GM12873 (cell line): ENCODE measurements around the gene C1GALT1C1L.

Source experiments
- CTCF ChIP-seq: IDR thresholded peaks from 2 replicates; pipeline ENCODE4 v1.5.1; 2012; ENCODE audit warnings: low read depth, mild to moderate bottlenecking, moderate library complexity, low read length, control low read depth; ENCODE audit not compliant: insufficient read depth; ENCODE audit errors: missing control alignments

The C1GALT1C1L gene

GRCh38 chr2:43676322-43677050 lies at the start of gene C1GALT1C1L:
Gene C1GALT1C1L (minus strand): TSS chr2:43676429. CDS start chr2:43676322, 107 bp downstream.
- TF ChIP-seq CTCF, result no peak

- no peak for TF ChIP-seq CTCF
Measured at GRCh38 chr2:43725711-43726246, 49.5 kb upstream of the C1GALT1C1L start.

GRCh38 chr2:43724728-43725526 lies 48.7 kb upstream of the C1GALT1C1L start:
- TF ChIP-seq CTCF, result no peak

DNA sequence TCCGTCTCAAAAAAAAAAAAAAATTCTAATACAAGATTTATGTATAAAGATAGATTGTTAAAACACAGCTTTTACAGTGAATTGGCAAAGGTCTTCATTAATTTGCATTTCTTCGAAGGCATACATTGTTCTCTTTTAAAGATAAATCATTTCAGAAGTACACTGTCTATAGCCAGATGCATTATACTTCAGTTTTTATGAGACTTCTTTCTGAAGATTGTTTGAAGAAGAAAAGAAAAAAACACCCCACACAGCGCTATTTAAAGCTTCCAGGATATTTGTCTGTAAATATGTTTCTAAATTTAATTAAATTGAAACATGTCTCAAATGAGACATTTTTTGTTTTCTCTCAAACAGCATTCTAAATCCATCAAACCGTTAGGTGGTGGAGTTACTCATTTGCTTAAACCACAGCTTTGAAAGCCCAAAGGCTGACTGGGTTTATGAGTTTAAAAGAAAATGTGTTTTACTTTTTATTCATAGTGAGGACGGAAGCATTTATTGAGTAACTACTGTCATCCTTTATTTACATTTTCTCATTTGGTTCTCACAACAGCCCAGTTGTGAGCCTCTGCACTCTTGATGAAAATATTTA lies 42.4 kb upstream of the C1GALT1C1L start:
- no peak for TF ChIP-seq CTCF

GRCh38 chr2:43717322-43717721 lies 41.1 kb upstream of the C1GALT1C1L start:
- no peak for TF ChIP-seq CTCF

DNA sequence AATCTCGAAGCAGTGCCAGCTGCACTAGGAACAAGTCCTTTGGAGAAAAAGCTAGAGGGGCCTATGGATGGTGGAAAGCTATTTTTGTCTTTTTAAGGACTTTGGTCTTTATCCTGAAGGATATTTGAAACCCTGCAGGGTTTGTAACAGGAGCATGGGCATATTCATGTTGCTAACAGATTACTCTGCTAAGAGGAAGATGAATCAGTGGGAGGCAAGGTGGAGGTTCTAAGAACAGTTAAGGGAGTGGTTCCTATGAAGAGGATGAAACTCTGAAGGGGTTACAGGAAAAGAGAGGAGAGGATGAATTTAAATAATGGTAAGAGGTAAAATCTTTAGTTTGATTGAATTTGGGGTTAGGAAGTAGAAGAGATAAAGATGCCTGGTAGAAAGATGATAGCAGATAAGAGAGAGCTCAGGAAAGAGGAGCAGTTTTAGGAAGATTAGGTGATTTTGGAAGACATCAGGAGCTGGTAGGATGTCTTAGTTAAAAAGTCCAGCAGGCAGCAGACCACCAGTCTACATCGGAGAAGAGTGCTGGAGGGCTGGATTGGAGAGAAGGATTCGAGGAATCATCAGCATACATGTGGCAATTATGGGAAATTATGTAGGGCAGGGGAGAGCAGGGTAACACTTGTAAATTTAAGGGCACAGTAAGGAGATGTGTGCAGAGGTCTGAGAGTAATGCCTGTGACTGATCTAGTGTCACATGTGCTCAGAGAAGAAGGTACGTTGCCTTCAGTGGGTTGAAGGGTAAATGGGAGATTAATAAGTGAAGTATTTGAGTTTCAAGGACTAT lies 39.3 kb upstream of the C1GALT1C1L start:
- TF ChIP-seq CTCF, result no peak

- TF ChIP-seq CTCF, result no peak
Measured at GRCh38 chr2:43714164-43714563, 37.9 kb upstream of the C1GALT1C1L start.
